Measurements from ENCODE around the gene TRAF2.

DNA sequence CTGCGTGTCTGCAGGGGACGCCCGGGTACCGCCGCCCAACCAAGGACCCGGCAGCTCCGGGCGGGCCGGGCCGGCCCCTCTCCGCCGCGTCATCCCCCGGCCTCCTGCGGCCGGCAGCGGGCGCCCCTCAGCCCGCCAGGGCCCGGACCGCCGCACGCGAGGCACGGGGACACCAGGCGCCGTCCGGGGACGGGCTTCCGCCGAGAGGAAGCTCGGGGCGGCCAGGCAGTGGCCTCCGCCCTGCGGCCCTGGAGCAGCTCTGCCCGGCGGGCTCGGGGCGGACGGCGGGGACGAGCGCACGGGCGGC is 57.8 kb downstream of the TRAF2 start:
- TF ChIP-seq EZH2 (IDR thresholded peaks at IDR 0.05; ENCODE audit: borderline replicate concordance, low read length): no peak
- TF ChIP-seq, protein P1, sequence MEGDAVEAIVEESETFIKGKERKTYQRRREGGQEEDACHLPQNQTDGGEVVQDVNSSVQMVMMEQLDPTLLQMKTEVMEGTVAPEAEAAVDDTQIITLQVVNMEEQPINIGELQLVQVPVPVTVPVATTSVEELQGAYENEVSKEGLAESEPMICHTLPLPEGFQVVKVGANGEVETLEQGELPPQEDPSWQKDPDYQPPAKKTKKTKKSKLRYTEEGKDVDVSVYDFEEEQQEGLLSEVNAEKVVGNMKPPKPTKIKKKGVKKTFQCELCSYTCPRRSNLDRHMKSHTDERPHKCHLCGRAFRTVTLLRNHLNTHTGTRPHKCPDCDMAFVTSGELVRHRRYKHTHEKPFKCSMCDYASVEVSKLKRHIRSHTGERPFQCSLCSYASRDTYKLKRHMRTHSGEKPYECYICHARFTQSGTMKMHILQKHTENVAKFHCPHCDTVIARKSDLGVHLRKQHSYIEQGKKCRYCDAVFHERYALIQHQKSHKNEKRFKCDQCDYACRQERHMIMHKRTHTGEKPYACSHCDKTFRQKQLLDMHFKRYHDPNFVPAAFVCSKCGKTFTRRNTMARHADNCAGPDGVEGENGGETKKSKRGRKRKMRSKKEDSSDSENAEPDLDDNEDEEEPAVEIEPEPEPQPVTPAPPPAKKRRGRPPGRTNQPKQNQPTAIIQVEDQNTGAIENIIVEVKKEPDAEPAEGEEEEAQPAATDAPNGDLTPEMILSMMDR (IDR thresholded peaks at IDR 0.05; ENCODE audit: low read length): no peak
